Ovary (tissue), 3 donors: ENCODE data around the gene WDR26.

Experiments used
- CTCF ChIP-seq, 3 donors: fragments of 450-650 bp in 2 of 3; fragments of 200-600 bp in 1 of 3; IDR thresholded peaks; one replicate each; pipeline versions ENCODE4 v1.5.1 to v1.8.0; 2016 to 2022; ENCODE audit warnings: antibody characterized with exemption in 3 of 3, mild to moderate bottlenecking in 1 of 3
- EP300 ChIP-seq: sonication (generic); formaldehyde crosslinking; IDR thresholded peaks from one replicate; pipeline ENCODE4 v1.6.1; 2017; ENCODE audit warnings: antibody characterized with exemption
- POLR2A ChIP-seq: fragments of 450-650 bp; IDR thresholded peaks from one replicate; pipeline ENCODE4 v1.6.1; 2017; ENCODE audit warnings: antibody characterized with exemption, mild to moderate bottlenecking, moderate library complexity
- donor health status: DM: no; HTN: no; CAD: no.

GRCh38 chr1:224348137-224348536 lies 86.5 kb downstream of the WDR26 start:
- TF ChIP-seq POLR2A (no peak), CTCF (IDR thresholded peaks at IDR 0.05) (no peak), EP300 (no peak)
